H1 (cell line): ENCODE data around the gene RAET1G. TPM values are rescaled to one million over a fixed set of nuclear protein-coding genes. Genes with fewer than 3 reads are reported as not detected.

Source experiments
- CTCF ChIA-PET: fragments of 300-600 bp; sonication (Branson Sonifier 250); formaldehyde crosslinking; loops from one replicate; lab custom pipeline; 2021; ENCODE audit not compliant: partially characterized antibody; lab: Charles Lee
- POLR2A ChIA-PET: fragments of 300-600 bp; sonication (Branson Sonifier 250); formaldehyde crosslinking; loops from one replicate; lab custom pipeline; 2021; ENCODE audit warnings: inconsistent platforms; ENCODE audit not compliant: partially characterized antibody; lab: Charles Lee
- DNase-seq, 2 experiments: peaks; one replicate each; pipeline versions ENCODE4 v3.0.0 to v3.0.0-alpha.2; 2010 to 2022; ENCODE audit warnings: low spot score in 2 of 2, low read depth in 1 of 2, mixed read lengths in 1 of 2
- FAIRE-seq: peaks from 2 replicates; lab custom pipeline; 2011; peaks lifted over from hg19 to GRCh38; lab: Jason Lieb, UNC
- H2AFZ ChIP-seq: 2 replicates; pipeline ENCODE4 v1.8.1; 2012; ENCODE audit warnings: low read length, inconsistent platforms
- H2AK5ac ChIP-seq: 2 replicates; pipeline ENCODE4 v1.6.1; 2013; ENCODE audit warnings: low read depth, low read length
- H2BK120ac ChIP-seq: replicated peaks from 2 replicates; pipeline ENCODE3; 2013; ENCODE audit warnings: low read depth, low read length, inconsistent platforms
- H2BK12ac ChIP-seq: 2 replicates; pipeline ENCODE4 v1.6.1; 2013; ENCODE audit warnings: low read depth, low read length
- H2BK15ac ChIP-seq: 2 replicates; pipeline ENCODE4 v1.6.1; 2013; ENCODE audit warnings: low read length
- H2BK20ac ChIP-seq: 2 replicates; pipeline ENCODE4 v1.6.1; 2013; ENCODE audit warnings: low read length
- H2BK5ac ChIP-seq: 2 replicates; pipeline ENCODE4 v1.6.1; 2013; ENCODE audit warnings: low read depth, low read length
- H3K14ac ChIP-seq: 2 replicates; pipeline ENCODE4 v1.6.1; 2013; ENCODE audit warnings: inconsistent platforms; ENCODE audit not compliant: insufficient read length
- H3K18ac ChIP-seq: 2 replicates; pipeline ENCODE4 v1.6.1; 2013; ENCODE audit warnings: low read length; ENCODE audit errors: extremely low read depth
- H3K23ac ChIP-seq: 2 replicates; pipeline ENCODE4 v1.6.1; 2013; ENCODE audit warnings: inconsistent platforms; ENCODE audit not compliant: insufficient read length
- H3K23me2 ChIP-seq: 2 replicates; pipeline ENCODE4 v1.6.1; 2013; ENCODE audit warnings: low read depth, low read length
- H3K27ac ChIP-seq: 2 replicates; pipeline ENCODE4 v1.6.1; 2011; ENCODE audit warnings: low read depth, low read length, inconsistent platforms
- H3K27me3 ChIP-seq, 4 experiments: replicated peaks in 1 of 4; 1 replicate in 1 of 4; 2 replicates in 3 of 4; pipeline versions ENCODE4 v1.6.1 to v1.8.1; 2011 to 2013; ENCODE audit warnings: low read length in 3 of 4, mild to moderate bottlenecking in 3 of 4, inconsistent platforms in 2 of 4, mixed read lengths in 2 of 4, moderate library complexity in 1 of 4; ENCODE audit not compliant: control insufficient read depth in 3 of 4, insufficient read depth in 3 of 4; ENCODE audit errors: extremely low read depth in 1 of 4
- H3K36me3 ChIP-seq, 4 experiments: 2 replicates each; pipeline versions ENCODE4 v1.6.1 to v1.8.1; 2011 to 2013; ENCODE audit warnings: mild to moderate bottlenecking in 4 of 4, low read length in 3 of 4, moderate library complexity in 2 of 4, control low read depth in 1 of 4, inconsistent platforms in 1 of 4; ENCODE audit not compliant: insufficient read depth in 4 of 4, control insufficient read depth in 2 of 4
- H3K4ac ChIP-seq: replicated peaks from 2 replicates; pipeline ENCODE3; 2013; ENCODE audit warnings: low read length, low read depth, mixed read lengths, inconsistent platforms; ENCODE audit not compliant: insufficient read length
- H3K4me1 ChIP-seq, 4 experiments: replicated peaks in 1 of 4; 1 replicate in 1 of 4; 2 replicates in 3 of 4; pipeline versions ENCODE4 v1.6.1 to v1.8.1; 2011 to 2013; ENCODE audit warnings: low read length in 3 of 4, inconsistent platforms in 2 of 4, mixed read lengths in 1 of 4; ENCODE audit not compliant: insufficient read depth in 4 of 4, control insufficient read depth in 3 of 4
- H3K4me2 ChIP-seq, 2 experiments: 2 replicates each; pipeline versions ENCODE4 v1.6.1 to v1.8.1; 2011 to 2013; ENCODE audit warnings: low read depth in 2 of 2, low read length in 2 of 2, control low read depth in 1 of 2, inconsistent platforms in 1 of 2, mild to moderate bottlenecking in 1 of 2; ENCODE audit not compliant: insufficient read depth in 1 of 2
- H3K4me3 ChIP-seq, 4 experiments: fragments of 200-600, 300-600 bp in 1 of 4; sonication (generic), shearing (Covaris generic), sonication (Bioruptor Twin) in 1 of 4; 2 replicates each; pipeline versions ENCODE4 v1.5.1 to v1.8.1; 2011 to 2016; ENCODE audit warnings: low read length in 4 of 4, low read depth in 3 of 4, control low read depth in 2 of 4, inconsistent platforms in 2 of 4, mild to moderate bottlenecking in 2 of 4, mixed read lengths in 1 of 4, moderate library complexity in 1 of 4; ENCODE audit not compliant: insufficient read depth in 2 of 4; ENCODE audit errors: extremely low read depth in 1 of 4
- H3K56ac ChIP-seq: replicated peaks from 2 replicates; pipeline ENCODE3; 2013; ENCODE audit warnings: low read depth, mild to moderate bottlenecking, mixed read lengths, low read length, inconsistent platforms; ENCODE audit not compliant: insufficient read length
- H3K79me1 ChIP-seq: 2 replicates; pipeline ENCODE4 v1.6.1; 2013; ENCODE audit warnings: low read depth, low read length, control low read depth
- H3K79me2 ChIP-seq, 2 experiments: 2 replicates each; pipeline versions ENCODE4 v1.6.1 to v1.8.1; 2012 to 2013; ENCODE audit warnings: low read length in 2 of 2, mild to moderate bottlenecking in 2 of 2, inconsistent platforms in 1 of 2; ENCODE audit not compliant: insufficient read depth in 2 of 2, control insufficient read depth in 1 of 2
- H3K9ac ChIP-seq, 4 experiments: replicated peaks in 1 of 4; 1 replicate in 1 of 4; 2 replicates in 3 of 4; pipeline versions ENCODE4 v1.6.1 to v1.8.1; 2011 to 2013; ENCODE audit warnings: low read depth in 3 of 4, low read length in 3 of 4, control low read depth in 2 of 4, mild to moderate bottlenecking in 2 of 4, moderate library complexity in 2 of 4, inconsistent platforms in 1 of 4; ENCODE audit errors: extremely low read depth in 1 of 4
- H3K9me3 ChIP-seq, 2 experiments: 2 replicates each; pipeline versions ENCODE4 v1.6.1 to v1.8.1; 2012 to 2013; ENCODE audit warnings: mild to moderate bottlenecking in 2 of 2, moderate library complexity in 2 of 2, control low read depth in 1 of 2, inconsistent platforms in 1 of 2, low read depth in 1 of 2, low read length in 1 of 2, mixed read lengths in 1 of 2; ENCODE audit not compliant: insufficient read depth in 2 of 2
- H4K20me1 ChIP-seq, 2 experiments: replicated peaks in 1 of 2; 2 replicates each; pipeline versions ENCODE3 to v1.8.1; 2011 to 2013; ENCODE audit warnings: inconsistent platforms in 2 of 2, low read length in 2 of 2, mild to moderate bottlenecking in 1 of 2; ENCODE audit not compliant: insufficient read depth in 2 of 2, control insufficient read depth in 1 of 2
- H4K5ac ChIP-seq: 2 replicates; pipeline ENCODE4 v1.6.1; 2013; ENCODE audit warnings: low read length, low read depth, mixed read lengths, inconsistent platforms; ENCODE audit not compliant: insufficient read length
- H4K8ac ChIP-seq: 2 replicates; pipeline ENCODE4 v1.8.0; 2013; ENCODE audit warnings: mild to moderate bottlenecking, moderate library complexity, low read length, inconsistent platforms; ENCODE audit not compliant: insufficient read depth; ENCODE audit errors: extremely low read depth
- H4K91ac ChIP-seq: replicated peaks from 2 replicates; pipeline ENCODE3; 2013; ENCODE audit warnings: low read length, mixed read lengths, inconsistent platforms; ENCODE audit not compliant: insufficient read length
- ATF3 ChIP-seq: IDR thresholded peaks from 2 replicates; pipeline ENCODE4 v1.6.1; 2011; ENCODE audit warnings: low read depth, mild to moderate bottlenecking, low read length; ENCODE audit not compliant: insufficient read depth
- HDAC6 ChIP-seq: IDR thresholded peaks from one replicate; pipeline ENCODE4 v1.7.1; 2012; ENCODE audit warnings: low read depth, mild to moderate bottlenecking, inconsistent platforms, low read length, moderate library complexity
- JUND ChIP-seq: IDR thresholded peaks from 2 replicates; pipeline ENCODE4 v1.6.1; 2011; ENCODE audit warnings: mild to moderate bottlenecking, improper control_type of control experiment, low read length
- KDM4A ChIP-seq: IDR thresholded peaks from one replicate; pipeline ENCODE4 v1.7.1; 2012; ENCODE audit warnings: low read depth, mild to moderate bottlenecking, moderate library complexity, low read length, inconsistent platforms; ENCODE audit not compliant: severe bottlenecking
- KDM5A ChIP-seq: fragments of 200-600 bp; IDR thresholded peaks from 2 replicates; pipeline ENCODE4 v1.7.1; 2012; ENCODE audit warnings: mild to moderate bottlenecking, low read length, inconsistent platforms, mixed read lengths
- POU5F1 ChIP-seq: IDR thresholded peaks from 2 replicates; pipeline ENCODE4 v1.6.1; 2011; ENCODE audit warnings: low read depth, mild to moderate bottlenecking, low read length, moderate library complexity
- RXRA ChIP-seq: IDR thresholded peaks from 2 replicates; pipeline ENCODE4 v1.6.1; 2011; ENCODE audit warnings: low read depth, mild to moderate bottlenecking, low read length, moderate library complexity; ENCODE audit not compliant: insufficient read depth
- SAP30 ChIP-seq: fragments of 300-600 bp; sonication (generic); IDR thresholded peaks from 2 replicates; pipeline ENCODE4 v1.7.1; 2012; ENCODE audit warnings: low read length, moderate library complexity, mild to moderate bottlenecking, inconsistent platforms; ENCODE audit not compliant: insufficient read depth, insufficient replicate concordance
- TAF1 ChIP-seq: IDR thresholded peaks from 2 replicates; pipeline ENCODE4 v1.6.1; 2011; ENCODE audit warnings: mild to moderate bottlenecking, low read depth, low read length
- TBP ChIP-seq: IDR thresholded peaks from 2 replicates; pipeline ENCODE4 v1.6.1; 2011; ENCODE audit warnings: low read depth, low read length, improper control_type of control experiment
- WGBS, 2 experiments: shearing (Covaris generic) in 1 of 2; methylation state at CpG; one replicate each; pipeline versions ENCODE4 v1.1.6 to v1.1.7; 2013 to 2015; ENCODE audit warnings: low lambda C conversion rate in 2 of 2, mixed read lengths in 2 of 2, inconsistent platforms in 1 of 2, low coverage in 1 of 2, missing lambda C conversion rate in 1 of 2; ENCODE audit not compliant: insufficient replicate concordance in 2 of 2, insufficient coverage in 1 of 2, insufficient read length in 1 of 2; ENCODE audit errors: extremely low coverage in 1 of 2, missing lambda C conversion rate in 1 of 2; 5-methylcytosine and 5-hydroxymethylcytosine counted together
- polyA plus RNA-seq, 7 experiments: library from polyadenylated mRNA; depleted of rRNA in 3 of 7; stranded (reverse) in 5 of 7; unstranded in 2 of 7; fragments of >200 nt in 5 of 7; fragments of 200-250 nt in 2 of 7; gene quantifications; 1 replicate in 5 of 7; 2 replicates in 1 of 7; 4 replicates in 1 of 7; pipeline versions ENCODE4 v1.2.1 to v1.2.3, GENCODE V29; 2011 to 2013; ENCODE audit warnings: missing spikeins in 2 of 7, mixed read lengths in 2 of 7
- total RNA-seq: library from RNA; stranded (reverse); fragmentation: NEBNext Ultra II Directional; extraction: Animal tissue kit (Norgen Biotek cat#: 25700); gene quantifications from 2 replicates; pipeline ENCODE4 v1.2.1, GENCODE V29; 2021

Gene RAET1G
- total and polyA plus RNA-seq, 2 of the 8 experiments (the other 6 are each of a cell fraction or from before 2014, with no cell fraction given), result 0.08 TPM; not detected in 1

- H3K4me1 ChIP-seq, result no peaks in the 10 kb centered on the region
- H3K79me2 ChIP-seq, result no peaks in the 10 kb centered on the region
- POLR2A ChIA-PET, result no interaction called here
- WGBS, 2 experiments, result 74% methylated on average over 5 of the region's 5 CpGs; no CpG with 5 or more reads in 1 of the 2 experiments
- no peak overlapping the region for H3K18ac ChIP-seq
- no peak overlapping the region for H2BK20ac ChIP-seq
- DNase-seq (no peak), FAIRE-seq (peak; percentile 24)
- no peak overlapping the region for H4K5ac ChIP-seq
- peaks cover 1% of the 10 kb centered on the region; the same call in 1 of the 2 replicates for H3K23me2 ChIP-seq
- no peak overlapping the region for H3K4me2 ChIP-seq
- no peak overlapping the region for H3K27ac ChIP-seq
- no peak overlapping the region for H3K4me3 ChIP-seq
- no peaks in the 10 kb centered on the region for H3K9me3 ChIP-seq
- no peak overlapping the region for H2BK12ac ChIP-seq
- no peak overlapping the region for H2BK5ac ChIP-seq
- H3K27me3 ChIP-seq, result peaks cover 4 to 53% (median 29%) of the 10 kb centered on the region in 4 experiments
- H4K20me1 ChIP-seq, result peaks cover 0 to 2% of the 10 kb centered on the region in 2 experiments
- no peak overlapping the region for H2BK120ac ChIP-seq
- H2AFZ ChIP-seq, result no peak overlapping the region
- no peak overlapping the region for H3K9ac ChIP-seq
- no peaks in the 10 kb centered on the region for H3K36me3 ChIP-seq
- H4K91ac ChIP-seq, result no peak overlapping the region
- no peak overlapping the region for H3K4ac ChIP-seq
- no peak overlapping the region for H2AK5ac ChIP-seq
- H3K23ac ChIP-seq, result no peak overlapping the region
- CTCF ChIA-PET, result interaction anchor here (1.5 kb wide), 1 partner anchor 16 kb away, joined by 3 read pairs; no protein-coding TSS in a partner anchor
- H4K8ac ChIP-seq, result no peak overlapping the region
- no peak overlapping the region for H2BK15ac ChIP-seq
- H3K79me1 ChIP-seq, result no peaks in the 10 kb centered on the region
- H3K56ac ChIP-seq, result no peak overlapping the region
- TF ChIP-seq SAP30 (no peak), RXRA (no peak), TAF1 (no peak), ATF3 (no peak), KDM5A (no peak), JUND (no peak), HDAC6 (no peak), KDM4A (no peak), POU5F1 (no peak), TBP (no peak)
- H3K14ac ChIP-seq, result no peak overlapping the region
Observed at GRCh38 chr6:149948616-149949015, 25.7 kb upstream of the RAET1G start.
